K562 (cell line): ENCODE measurements around the gene VARS1. TPM values are rescaled to one million over a fixed set of nuclear protein-coding genes. Genes with fewer than 3 reads are reported as not detected.

Experiments
- ATAC-seq: fragments of 200-7000 bp; cut with Tn5 transposase; 3 replicates; pipeline ENCODE4 v1.9.1; 2020; ENCODE audit warnings: moderate library complexity
- BruUV-seq: library from RNA; stranded (reverse); fragments of 400-500 nt; replicated peaks from 2 replicates; lab custom pipeline; 2021; lab: Mats Ljungman, UMichigan
- CTCF ChIA-PET: fragments of 300-600 bp; formaldehyde crosslinking; extraction: SDS; loops from one replicate; lab custom pipeline; 2021; ENCODE audit warnings: low intra/inter-chr PET ratio; lab: Yijun Ruan, JAX
- POLR2A ChIA-PET: fragments of 300-600, 350-650 bp; sonication (Branson Sonifier 250); formaldehyde crosslinking; extraction: SDS; loops from one replicate; lab custom pipeline; 2021; ENCODE audit warnings: antibody characterized with exemption, inconsistent platforms; lab: Yijun Ruan, JAX
- DNase-seq, 4 experiments: peaks; one replicate each; pipeline versions ENCODE4 v3.0.0 to v3.0.0-alpha.2; 2011 to 2018; ENCODE audit warnings: low spot score in 3 of 4, mixed read lengths in 3 of 4; ENCODE audit errors: extremely low read depth in 1 of 4
- FAIRE-seq: peaks from 2 replicates; lab custom pipeline; 2011; peaks lifted over from hg19 to GRCh38; lab: Jason Lieb, UNC
- H2AFZ ChIP-seq: 2 replicates; pipeline ENCODE4 v1.6.0; 2011; ENCODE audit warnings: low read depth, low read length, control low read depth, inconsistent platforms
- H3K27ac ChIP-seq: fragments of 200-600 bp; 3 replicates; pipeline ENCODE4 v1.8.0; 2011; ENCODE audit warnings: low read depth, mild to moderate bottlenecking, control low read depth, inconsistent platforms, low read length, moderate library complexity, mixed read lengths; ENCODE audit errors: extremely low read depth
- H3K27me3 ChIP-seq, 2 experiments: fragments of 300-600 bp in 1 of 2; 2 replicates in 1 of 2; 3 replicates in 1 of 2; pipeline versions ENCODE4 v1.6.0 to v1.8.0; 2011; ENCODE audit warnings: inconsistent platforms in 2 of 2, low read length in 2 of 2, mild to moderate bottlenecking in 1 of 2, mixed read lengths in 1 of 2, moderate library complexity in 1 of 2; ENCODE audit not compliant: control insufficient read depth in 2 of 2, insufficient read depth in 2 of 2
- H3K36me3 ChIP-seq: fragments of 300-600 bp; 3 replicates; pipeline ENCODE4 v1.8.0; 2011; ENCODE audit warnings: mild to moderate bottlenecking, low read length, inconsistent platforms; ENCODE audit not compliant: control insufficient read depth, insufficient read depth
- H3K4me1 ChIP-seq, 2 experiments: fragments of 200-600 bp in 1 of 2; replicated peaks in 1 of 2; 2 replicates in 1 of 2; 3 replicates in 1 of 2; pipeline versions ENCODE4 v1.5.1 to v1.8.0; 2011; ENCODE audit warnings: inconsistent platforms in 2 of 2, low read length in 2 of 2, mild to moderate bottlenecking in 1 of 2, mixed read lengths in 1 of 2, moderate library complexity in 1 of 2; ENCODE audit not compliant: control insufficient read depth in 2 of 2, insufficient read depth in 2 of 2
- H3K4me2 ChIP-seq: 2 replicates; pipeline ENCODE4 v1.6.1; 2011; ENCODE audit warnings: low read length, control low read depth, inconsistent platforms, mixed read lengths; ENCODE audit not compliant: insufficient read depth
- H3K4me3 ChIP-seq: fragments of 200-600 bp; sonication (generic), shearing (Covaris generic); 2 replicates; pipeline ENCODE4 v1.5.1; 2016; ENCODE audit warnings: control low read depth, inconsistent platforms
- H3K79me2 ChIP-seq: fragments of 200-600 bp; 3 replicates; pipeline ENCODE4 v1.8.0; 2011; ENCODE audit warnings: low read length, inconsistent platforms; ENCODE audit not compliant: control insufficient read depth, insufficient read depth
- H3K9ac ChIP-seq, 2 experiments: 2 replicates each; pipeline versions ENCODE4 v1.6.0 to v1.6.1; 2011; ENCODE audit warnings: low read depth in 2 of 2, low read length in 2 of 2, control low read depth in 1 of 2, inconsistent platforms in 1 of 2, mild to moderate bottlenecking in 1 of 2, mixed read lengths in 1 of 2; ENCODE audit not compliant: insufficient read depth in 1 of 2
- H3K9me1 ChIP-seq: one replicate; pipeline ENCODE4 v1.6.0; 2011; ENCODE audit warnings: inconsistent platforms, mild to moderate bottlenecking, low read length, moderate library complexity; ENCODE audit not compliant: control insufficient read depth, insufficient read depth
- H3K9me3 ChIP-seq: replicated peaks from 2 replicates; pipeline ENCODE4 v1.5.1; 2011; ENCODE audit warnings: low read depth, low read length, inconsistent platforms; ENCODE audit not compliant: control insufficient read depth, insufficient read depth
- H4K20me1 ChIP-seq: replicated peaks from 2 replicates; pipeline ENCODE4 v1.6.1; 2011; ENCODE audit warnings: low read length, inconsistent platforms, mixed read lengths; ENCODE audit not compliant: control insufficient read depth, insufficient read depth
- BCOR ChIP-seq: fragments of 450-650 bp; IDR thresholded peaks from 2 replicates; pipeline ENCODE4 v1.6.1; 2016
- CREB1 ChIP-seq, 2 experiments: sonication (generic) in 1 of 2; formaldehyde crosslinking in 1 of 2; IDR thresholded peaks; 2 replicates each; pipeline versions ENCODE4 v1.6.1 to v1.8.0; 2012 to 2022; ENCODE audit warnings: inconsistent platforms in 1 of 2, mild to moderate bottlenecking in 1 of 2, missing genetic modification reagents in 1 of 2, moderate library complexity in 1 of 2
- E4F1 ChIP-seq: fragments of 250-450 bp; sonication (Bioruptor Pico); IDR thresholded peaks from 2 replicates; pipeline ENCODE4 v1.5.0; 2021; ENCODE audit warnings: mild to moderate bottlenecking, borderline replicate concordance
- LCOR ChIP-seq: sonication (generic); formaldehyde crosslinking; IDR thresholded peaks from 2 replicates; pipeline ENCODE4 v1.8.0; 2022; ENCODE audit warnings: mild to moderate bottlenecking, missing genetic modification reagents
- MAZ ChIP-seq, 2 experiments: fragments of 450-650 bp in 1 of 2; sonication (generic) in 1 of 2; formaldehyde crosslinking; IDR thresholded peaks in 1 of 2; conservative IDR thresholded peaks in 1 of 2; 2 replicates each; pipeline versions ENCODE4 v1.4.0 to v1.5.0; 2020; ENCODE audit warnings: mild to moderate bottlenecking in 1 of 2, missing genetic modification reagents in 1 of 2
- PHF8 ChIP-seq: fragments of 200-600 bp; sonication (generic); IDR thresholded peaks from 2 replicates; pipeline ENCODE4 v1.6.1; 2012; ENCODE audit warnings: mixed run types, mild to moderate bottlenecking, inconsistent platforms, low read length, moderate library complexity, borderline replicate concordance
- RBBP5 ChIP-seq: fragments of 200-600 bp; sonication (generic); IDR thresholded peaks from 2 replicates; pipeline ENCODE4 v1.6.1; 2012; ENCODE audit warnings: borderline replicate concordance, mild to moderate bottlenecking, low read length, control low read depth, inconsistent platforms; ENCODE audit not compliant: insufficient read depth, poor library complexity, severe bottlenecking
- RBFOX2 ChIP-seq: fragments of 200-400 bp; formaldehyde crosslinking; IDR thresholded peaks from 2 replicates; pipeline ENCODE4 v1.6.1; 2017; ENCODE audit warnings: low read depth, mild to moderate bottlenecking, low read length, moderate library complexity
- SIX5 ChIP-seq, 2 experiments: IDR thresholded peaks; 2 replicates each; pipeline ENCODE4 v1.6.1; 2011; ENCODE audit warnings: low read length in 2 of 2, borderline replicate concordance in 1 of 2, low read depth in 1 of 2, mild to moderate bottlenecking in 1 of 2, moderate library complexity in 1 of 2; ENCODE audit not compliant: insufficient read depth in 1 of 2
- SP1 ChIP-seq: sonication (generic); formaldehyde crosslinking; IDR thresholded peaks from 2 replicates; pipeline ENCODE4 v1.8.1; 2022; ENCODE audit warnings: mild to moderate bottlenecking, missing genetic modification reagents
- SRSF3 ChIP-seq: fragments of 200-400 bp; formaldehyde crosslinking; IDR thresholded peaks from 2 replicates; pipeline ENCODE4 v1.6.1; 2016; ENCODE audit warnings: mild to moderate bottlenecking, low read length, moderate library complexity; ENCODE audit not compliant: insufficient read depth
- ZC3H4 ChIP-seq: sonication (generic); formaldehyde crosslinking; IDR thresholded peaks from 2 replicates; pipeline ENCODE4 v1.9.0; 2021; ENCODE audit warnings: missing genetic modification reagents, borderline replicate concordance
- ZFPM2 ChIP-seq: fragments of 250-450 bp; sonication (Bioruptor Pico); IDR thresholded peaks from 2 replicates; pipeline ENCODE4 v1.5.1; 2022; ENCODE audit warnings: mild to moderate bottlenecking
- WGBS: fragments of 100-300 bp; shearing (Covaris generic); methylation state at CpG from one replicate; pipeline ENCODE4 v1.1.6; 2016; ENCODE audit warnings: low coverage, mixed read lengths; ENCODE audit not compliant: insufficient coverage; ENCODE audit errors: missing lambda C conversion rate; 5-methylcytosine and 5-hydroxymethylcytosine counted together
- in situ Hi-C: fragments of 300-500 bp; cut with MboI; formaldehyde crosslinking; loops from 4 replicates; pipeline ENCODE4 v1.15.0; 2018; ENCODE audit warnings: inconsistent platforms, mixed read lengths
- intact Hi-C: fragments of 100-400 bp; cut with micrococcal nuclease; formaldehyde crosslinking; loops from 2 replicates; pipeline ENCODE4 v1.14.2; 2022
- polyA plus RNA-seq, 8 experiments: library from polyadenylated mRNA; depleted of rRNA in 4 of 8; stranded (reverse) in 5 of 8; unstranded in 3 of 8; fragments of >200 nt; fragmentation: Nextera tagmentation in 2 of 8; fragmentation: Illumina TruSeq in 1 of 8; extraction: Ambion mirVana in 2 of 8; extraction: Trizol in 1 of 8; gene quantifications; 2 replicates each; pipeline versions ENCODE4 v1.2.1 to v1.2.3, GENCODE V29; 2011 to 2014; ENCODE audit warnings: inconsistent platforms in 1 of 8, missing spikeins in 1 of 8
- total RNA-seq, 7 experiments: library from RNA; depleted of rRNA in 6 of 7; stranded (reverse); fragments of >200 nt in 6 of 7; fragmentation: Illumina TruSeq in 2 of 7; extraction: Trizol in 2 of 7; gene quantifications; 2 replicates each; pipeline versions ENCODE4 v1.2.1 to v1.2.3, GENCODE V29; 2011 to 2021; ENCODE audit warnings: low replicate concordance in 1 of 7
- TF ChIP-seq, protein P1 (sequence below), 2 experiments: fragments of 250-450 bp in 1 of 2; fragments of 450-650 bp in 1 of 2; sonication (Bioruptor Pico) in 1 of 2; IDR thresholded peaks; 2 replicates each; pipeline versions ENCODE4 v1.6.1 to v1.8.0; 2016 to 2021; ENCODE audit warnings: mild to moderate bottlenecking in 2 of 2, moderate library complexity in 2 of 2, missing compliant biosample characterization in 1 of 2, missing genetic modification characterization in 1 of 2

VARS1 gene
- total and polyA plus RNA-seq, 9 of the 15 experiments (the other 6 are each of a cell fraction or from before 2014, with no cell fraction given): 2.9 to 488 (median 130) TPM

GRCh38 chr6:31775633-31776484, 19.7 kb downstream of the VARS1 start:
- peaks cover 35% of the 10 kb centered on the region; the same call in 2 of the 3 replicates for H3K36me3 ChIP-seq
- no peaks in the 10 kb centered on the region for H3K9me3 ChIP-seq
- H4K20me1 ChIP-seq: no peaks in the 10 kb centered on the region
- H3K4me3 ChIP-seq: no peak overlapping the region; the same call in 1 of the 2 replicates
- peaks cover 43 to 83% of the 10 kb centered on the region in 2 experiments for H3K4me1 ChIP-seq
- H2AFZ ChIP-seq: 0 out of 2 replicates have a peak overlapping the region, but pooled peaks have one; percentile 3
- peak overlapping the region; percentile 87 for H3K27ac ChIP-seq
- CTCF ChIA-PET: no interaction called here
- intact Hi-C loops: loop anchor here (2.0 to 10.0 kb wide), 2 partner anchors 19 to 231 kb away; partner anchors contain the start of genes ATP6V1G2, DDX39B, NFKBIL1 and VARS1
- H3K9me1 ChIP-seq: peaks cover 6% of the 10 kb centered on the region
- H3K27me3 ChIP-seq: no peaks in the 10 kb centered on the region
- 0 out of 2 replicates have a peak overlapping the region, but pooled peaks have one; percentile 56 for H3K4me2 ChIP-seq
- H3K9ac ChIP-seq: peak overlapping the region; percentile 64 to 88; a peak in 3 of 4 replicates
- POLR2A ChIA-PET: interaction anchor here (0.5 to 8.8 kb wide), 23 partner anchors 9 to 114 kb away, joined by 3 to 38 read pairs (median 5); partner anchors contain the start of genes C6orf47, CLIC1, GPANK1 and HSPA1B
- FAIRE-seq: no peak
- no peak for DNase-seq
- in situ Hi-C loops: no loop called here
- H3K79me2 ChIP-seq: no peaks in the 10 kb centered on the region
- BruUV-seq: no TSS peak
- ATAC-seq: no peak
- WGBS: 89% methylated on average over 32 of the region's 32 CpGs
- peak; percentile 30; the same call in 1 of the 2 replicates for TF ChIP-seq ZC3H4 (CRISPR knock-in tag)
- TF ChIP-seq CREB1 (IDR thresholded peaks at IDR 0.05): no peak
- TF ChIP-seq CREB1 (CRISPR knock-in tag; IDR thresholded peaks at IDR 0.05): no peak
- TF ChIP-seq SP1 (CRISPR knock-in tag): peak; percentile 49; the same call in 1 of the 2 replicates
- peak; percentile 21 for TF ChIP-seq RBBP5
- TF ChIP-seq SIX5 (IDR thresholded peaks at IDR 0.05; ENCODE audit: borderline replicate concordance in 1 of 2, insufficient read depth in 1 of 2, low read depth in 1 of 2, low read length in 2 of 2): no peak
- no peak for TF ChIP-seq BCOR
- TF ChIP-seq MAZ (CRISPR knock-in tag; conservative IDR thresholded peaks at IDR 0.05 in 1 of 2, IDR thresholded peaks at IDR 0.05 in 1 of 2): 0 out of 4 replicates have a peak, but pooled peaks of 1 of the 2 experiments have one; percentile 34
- no peak for TF ChIP-seq LCOR (CRISPR knock-in tag)
- 0 out of 2 replicates have a peak, but pooled peaks have one; percentile 3 for TF ChIP-seq PHF8
- no peak for TF ChIP-seq ZFPM2 (CRISPR knock-in tag)
- 0 out of 2 replicates have a peak, but pooled peaks have one; percentile 29 for TF ChIP-seq RBFOX2
- no peak for TF ChIP-seq E4F1 (CRISPR knock-in tag)
- TF ChIP-seq SRSF3: peak; percentile 8; the same call in 1 of the 2 replicates
- TF ChIP-seq, protein P1, sequence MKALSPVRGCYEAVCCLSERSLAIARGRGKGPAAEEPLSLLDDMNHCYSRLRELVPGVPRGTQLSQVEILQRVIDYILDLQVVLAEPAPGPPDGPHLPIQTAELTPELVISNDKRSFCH (CRISPR knock-in tag; IDR thresholded peaks at IDR 0.05): no peak
- TF ChIP-seq, protein P1 (tag; IDR thresholded peaks at IDR 0.05): peak; percentile 61; the same call in 1 of the 2 replicates
